Measurements from ENCODE around the gene TBXAS1. TPM values are rescaled to one million over a fixed set of nuclear protein-coding genes. Genes with fewer than 3 reads are reported as not detected.

TBXAS1 gene
- total RNA-seq, 2 experiments from 2014 or later = 5.5 to 6.0 TPM

DNA sequence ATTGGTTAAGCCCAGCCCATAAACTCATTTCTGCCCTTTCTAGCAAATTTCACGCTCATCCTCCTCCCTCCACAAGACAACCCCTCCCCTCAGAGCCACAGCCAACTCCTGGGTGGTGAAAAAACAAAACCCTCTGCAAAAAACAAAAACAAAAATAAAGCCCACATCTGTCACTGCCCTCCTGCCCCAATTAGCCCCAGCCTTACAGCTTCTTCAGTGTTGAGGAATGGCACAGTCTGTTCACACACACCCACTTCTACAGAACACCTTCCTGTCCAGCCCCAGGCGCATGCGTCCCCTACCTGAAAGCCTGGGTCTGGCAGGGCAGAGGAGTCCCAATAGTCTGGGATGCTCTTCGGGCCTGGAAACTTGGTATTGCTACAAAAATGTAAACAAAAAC, 199.2 kb downstream of the TBXAS1 start:
- H3K9me3 Mint-ChIP-seq = no peaks in the 10 kb centered on the region
- peaks cover 57% of the 10 kb centered on the region for H3K36me3 ChIP-seq (ENCODE audit: insufficient read depth, low read length)
- H3K27ac Mint-ChIP-seq = peak overlapping the region; percentile 53
- POLR2A ChIA-PET = no interaction called here
- no peak for DNase-seq
- peaks cover 97% of the 10 kb centered on the region for H3K36me3 Mint-ChIP-seq (ENCODE audit: low read depth)
- no peak overlapping the region for H3K4me3 Mint-ChIP-seq
- no peak overlapping the region for H3K27ac ChIP-seq (ENCODE audit: low read depth in 1 of 2, low read length in 2 of 2)
- no peak for TF ChIP-seq CTCF (IDR thresholded peaks at IDR 0.05)
- no peaks in the 10 kb centered on the region for H3K27me3 ChIP-seq (ENCODE audit: control insufficient read depth in 1 of 2, insufficient read depth in 2 of 2, low read length in 2 of 2)
- H3K27me3 Mint-ChIP-seq = no peaks in the 10 kb centered on the region
- peaks cover 2% of the 10 kb centered on the region for H3K4me1 ChIP-seq (ENCODE audit: insufficient read depth, low read length)
- CTCF ChIA-PET = no interaction called here
- no peak for ATAC-seq (ENCODE audit: poor library complexity)
- peaks cover 16% of the 10 kb centered on the region for H3K4me1 Mint-ChIP-seq (ENCODE audit: low read depth)
- no peaks in the 10 kb centered on the region for H3K9me3 ChIP-seq (ENCODE audit: control insufficient read depth in 1 of 2, insufficient read depth in 1 of 2, low read length in 2 of 2)
- intact Hi-C loops (cut with DNase I, micrococcal nuclease) = no loop called here
- H3K4me3 ChIP-seq (ENCODE audit: low read length) = no peak overlapping the region

- H3K4me3 ChIP-seq (ENCODE audit: low read length) = no peak overlapping the region
- DNase-seq (no peak), ATAC-seq (ENCODE audit: poor library complexity) (no peak)
- Mint-ChIP-seq H3K9me3 (no peaks in the 10 kb centered on the region), H3K27ac (no peak overlapping the region), H3K27me3 (no peaks in the 10 kb centered on the region), H3K4me1 (ENCODE audit: low read depth) (peaks cover 19% of the 10 kb centered on the region), H3K36me3 (ENCODE audit: low read depth) (peaks cover 97% of the 10 kb centered on the region), H3K4me3 (no peak overlapping the region)
- POLR2A ChIA-PET = interaction anchor here (0.9 kb wide), 1 partner anchor 148 kb away, joined by 3 read pairs; no protein-coding TSS in a partner anchor
- CTCF ChIA-PET = no interaction called here
- H3K36me3 ChIP-seq (ENCODE audit: insufficient read depth, low read length) = peaks cover 57% of the 10 kb centered on the region
- H3K4me1 ChIP-seq (ENCODE audit: insufficient read depth, low read length) = peaks cover 4% of the 10 kb centered on the region
- intact Hi-C loops (cut with DNase I, micrococcal nuclease) = no loop called here
- H3K27ac ChIP-seq (ENCODE audit: low read depth in 1 of 2, low read length in 2 of 2) = no peak overlapping the region
- H3K9me3 ChIP-seq (ENCODE audit: control insufficient read depth in 1 of 2, insufficient read depth in 1 of 2, low read length in 2 of 2) = no peaks in the 10 kb centered on the region
- H3K27me3 ChIP-seq (ENCODE audit: control insufficient read depth in 1 of 2, insufficient read depth in 2 of 2, low read length in 2 of 2) = no peaks in the 10 kb centered on the region
- no peak for TF ChIP-seq CTCF (IDR thresholded peaks at IDR 0.05)
Observed at GRCh38 chr7:140029072-140029471, 200.0 kb downstream of the TBXAS1 start.

- Mint-ChIP-seq H3K27ac (no peak overlapping the region), H3K27me3 (no peaks in the 10 kb centered on the region), H3K4me3 (no peak overlapping the region), H3K4me1 (ENCODE audit: low read depth) (peaks cover 26% of the 10 kb centered on the region), H3K9me3 (no peaks in the 10 kb centered on the region), H3K36me3 (ENCODE audit: low read depth) (peaks cover 92% of the 10 kb centered on the region)
- CTCF ChIA-PET = no interaction called here
- H3K36me3 ChIP-seq (ENCODE audit: insufficient read depth, low read length) = peaks cover 55% of the 10 kb centered on the region
- DNase-seq (no peak), ATAC-seq (ENCODE audit: poor library complexity) (no peak)
- no peaks in the 10 kb centered on the region for H3K27me3 ChIP-seq (ENCODE audit: control insufficient read depth in 1 of 2, insufficient read depth in 2 of 2, low read length in 2 of 2)
- intact Hi-C loops (cut with DNase I, micrococcal nuclease) = no loop called here
- POLR2A ChIA-PET = no interaction called here
- TF ChIP-seq CTCF (IDR thresholded peaks at IDR 0.05) = no peak
- H3K9me3 ChIP-seq (ENCODE audit: control insufficient read depth in 1 of 2, insufficient read depth in 1 of 2, low read length in 2 of 2) = no peaks in the 10 kb centered on the region
- H3K4me3 ChIP-seq (ENCODE audit: low read length) = no peak overlapping the region
- H3K27ac ChIP-seq (ENCODE audit: low read depth in 1 of 2, low read length in 2 of 2) = no peak overlapping the region
- peaks cover 9% of the 10 kb centered on the region for H3K4me1 ChIP-seq (ENCODE audit: insufficient read depth, low read length)
Observed at GRCh38 chr7:140031364-140031763, 202.3 kb downstream of the TBXAS1 start.
